HepG2 (cell line): ENCODE results near the gene HP1BP3. TPM values are rescaled to one million over a fixed set of nuclear protein-coding genes. Genes with fewer than 3 reads are reported as not detected.

Experiments used
- AKAP8 ChIP-seq: sonication (generic); formaldehyde crosslinking; IDR thresholded peaks from 2 replicates; pipeline ENCODE4 v1.5.1; 2020; ENCODE audit warnings: mild to moderate bottlenecking, missing genetic modification reagents
- FOSL1 ChIP-seq: sonication (generic); formaldehyde crosslinking; IDR thresholded peaks from 2 replicates; pipeline ENCODE4 v1.9.0; 2021; ENCODE audit warnings: missing genetic modification reagents, borderline replicate concordance
- HMGXB4 ChIP-seq, 2 experiments: sonication (generic) in 1 of 2; formaldehyde crosslinking in 1 of 2; IDR thresholded peaks; 2 replicates each; pipeline versions ENCODE4 v1.4.0 to v1.6.1; 2018 to 2020; ENCODE audit warnings: missing genetic modification reagents in 2 of 2, borderline replicate concordance in 1 of 2, low read depth in 1 of 2, mild to moderate bottlenecking in 1 of 2, missing biosample characterization in 1 of 2
- HNRNPH1 ChIP-seq: fragments of 200-400 bp; formaldehyde crosslinking; optimal IDR thresholded peaks from 2 replicates; pipeline ENCODE3; 2017; ENCODE audit warnings: mild to moderate bottlenecking, low read depth, low read length
- KAT2B ChIP-seq: fragments of 150-350 bp; IDR thresholded peaks from 2 replicates; pipeline ENCODE4 v1.6.1; 2014; ENCODE audit warnings: low read depth, low read length, borderline replicate concordance
- MATR3 ChIP-seq: sonication (generic); formaldehyde crosslinking; IDR thresholded peaks from 2 replicates; pipeline ENCODE4 v1.4.0; 2020; ENCODE audit warnings: missing genetic modification reagents
- NFKB2 ChIP-seq: sonication (generic); formaldehyde crosslinking; IDR thresholded peaks from 2 replicates; pipeline ENCODE4 v1.4.0; 2020; ENCODE audit warnings: missing genetic modification reagents, borderline replicate concordance
- PHB2 ChIP-seq: fragments of 450-650 bp; IDR thresholded peaks from 2 replicates; pipeline ENCODE4 v1.6.1; 2018; ENCODE audit not compliant: partially characterized antibody
- POLR2A ChIP-seq, 2 experiments: IDR thresholded peaks; 2 replicates each; pipeline ENCODE4 v1.6.1; 2011; ENCODE audit warnings: low read depth in 2 of 2, low read length in 2 of 2, mild to moderate bottlenecking in 1 of 2, moderate library complexity in 1 of 2; ENCODE audit not compliant: insufficient read depth in 1 of 2
- SATB2 ChIP-seq: sonication (generic); formaldehyde crosslinking; IDR thresholded peaks from 2 replicates; pipeline ENCODE4 v1.5.0; 2020; ENCODE audit warnings: missing genetic modification reagents
- SP5 ChIP-seq: IDR thresholded peaks from 2 replicates; pipeline ENCODE4 v1.6.1; 2016; ENCODE audit warnings: low read depth, borderline replicate concordance
- ZBTB4 ChIP-seq: sonication (generic); formaldehyde crosslinking; IDR thresholded peaks from 2 replicates; pipeline ENCODE4 v1.4.0; 2020; ENCODE audit warnings: missing genetic modification reagents, mild to moderate bottlenecking, borderline replicate concordance
- ZNF512 ChIP-seq: sonication (generic); formaldehyde crosslinking; IDR thresholded peaks from 2 replicates; pipeline ENCODE4 v1.4.0; 2020; ENCODE audit warnings: mild to moderate bottlenecking, missing genetic modification reagents
- ZNF775 ChIP-seq: sonication (generic); formaldehyde crosslinking; IDR thresholded peaks from 2 replicates; pipeline ENCODE4 v1.4.0; 2020; ENCODE audit warnings: missing genetic modification reagents, mild to moderate bottlenecking, moderate library complexity, borderline replicate concordance
- polyA plus RNA-seq, 8 experiments: library from polyadenylated mRNA; depleted of rRNA in 3 of 8; stranded (reverse) in 7 of 8; unstranded in 1 of 8; fragments of >200 nt; fragmentation: Illumina TruSeq in 4 of 8; extraction: Trizol in 4 of 8; gene quantifications; 2 replicates each; pipeline versions ENCODE4 v1.2.1 to v1.2.3, GENCODE V29; 2011 to 2016; ENCODE audit warnings: low read depth in 4 of 8, missing spikeins in 1 of 8, mixed read lengths in 1 of 8; ENCODE audit not compliant: insufficient read depth in 1 of 8
- total RNA-seq, 5 experiments: library from RNA; depleted of rRNA; stranded (reverse); fragments of >200 nt; fragmentation: Illumina TruSeq; extraction: Trizol; gene quantifications; 2 replicates each; pipeline ENCODE4 v1.2.3, GENCODE V29; 2016; ENCODE audit warnings: low read depth in 1 of 5
- TF ChIP-seq, protein P1 (sequence below): sonication (generic); formaldehyde crosslinking; IDR thresholded peaks from 2 replicates; pipeline ENCODE4 v1.9.0; 2021; ENCODE audit warnings: mild to moderate bottlenecking, missing genetic modification reagents

The HP1BP3 gene
- total and polyA plus RNA-seq, 2 of the 13 experiments (the other 11 are each of a cell fraction or from before 2014, with no cell fraction given), result 98.5 to 137 TPM

GRCh38 chr1:20787029-20787839 is at the start of gene HP1BP3 (continued):
- 0 out of 4 replicates have a peak, but pooled peaks of 1 of the 2 experiments have one; percentile 2 for TF ChIP-seq HMGXB4 (CRISPR knock-in tag; IDR thresholded peaks at IDR 0.05; ENCODE audit: borderline replicate concordance in 1 of 2, low read depth in 1 of 2)
- TF ChIP-seq ZBTB4 (CRISPR knock-in tag), result no peak
- TF ChIP-seq PHB2, result no peak
- no peak; the same call in 1 of the 2 replicates for TF ChIP-seq SATB2 (CRISPR knock-in tag)
- peak; percentile 34 for TF ChIP-seq HNRNPH1
- peak; percentile 59; the same call in 1 of the 2 replicates for TF ChIP-seq ZNF775 (CRISPR knock-in tag)
- TF ChIP-seq ZNF512 (CRISPR knock-in tag), result no peak
- TF ChIP-seq FOSL1 (CRISPR knock-in tag), result no peak
- TF ChIP-seq MATR3, result no peak
- TF ChIP-seq KAT2B, result no peak
- TF ChIP-seq AKAP8 (CRISPR knock-in tag), result no peak
- no peak; the same call in 1 of the 2 replicates for TF ChIP-seq NFKB2 (CRISPR knock-in tag)
- TF ChIP-seq POLR2A (IDR thresholded peaks at IDR 0.05; ENCODE audit: insufficient read depth in 1 of 2, low read depth in 2 of 2, low read length in 2 of 2), result peak; percentile 72 to 86
- TF ChIP-seq, protein P1, sequence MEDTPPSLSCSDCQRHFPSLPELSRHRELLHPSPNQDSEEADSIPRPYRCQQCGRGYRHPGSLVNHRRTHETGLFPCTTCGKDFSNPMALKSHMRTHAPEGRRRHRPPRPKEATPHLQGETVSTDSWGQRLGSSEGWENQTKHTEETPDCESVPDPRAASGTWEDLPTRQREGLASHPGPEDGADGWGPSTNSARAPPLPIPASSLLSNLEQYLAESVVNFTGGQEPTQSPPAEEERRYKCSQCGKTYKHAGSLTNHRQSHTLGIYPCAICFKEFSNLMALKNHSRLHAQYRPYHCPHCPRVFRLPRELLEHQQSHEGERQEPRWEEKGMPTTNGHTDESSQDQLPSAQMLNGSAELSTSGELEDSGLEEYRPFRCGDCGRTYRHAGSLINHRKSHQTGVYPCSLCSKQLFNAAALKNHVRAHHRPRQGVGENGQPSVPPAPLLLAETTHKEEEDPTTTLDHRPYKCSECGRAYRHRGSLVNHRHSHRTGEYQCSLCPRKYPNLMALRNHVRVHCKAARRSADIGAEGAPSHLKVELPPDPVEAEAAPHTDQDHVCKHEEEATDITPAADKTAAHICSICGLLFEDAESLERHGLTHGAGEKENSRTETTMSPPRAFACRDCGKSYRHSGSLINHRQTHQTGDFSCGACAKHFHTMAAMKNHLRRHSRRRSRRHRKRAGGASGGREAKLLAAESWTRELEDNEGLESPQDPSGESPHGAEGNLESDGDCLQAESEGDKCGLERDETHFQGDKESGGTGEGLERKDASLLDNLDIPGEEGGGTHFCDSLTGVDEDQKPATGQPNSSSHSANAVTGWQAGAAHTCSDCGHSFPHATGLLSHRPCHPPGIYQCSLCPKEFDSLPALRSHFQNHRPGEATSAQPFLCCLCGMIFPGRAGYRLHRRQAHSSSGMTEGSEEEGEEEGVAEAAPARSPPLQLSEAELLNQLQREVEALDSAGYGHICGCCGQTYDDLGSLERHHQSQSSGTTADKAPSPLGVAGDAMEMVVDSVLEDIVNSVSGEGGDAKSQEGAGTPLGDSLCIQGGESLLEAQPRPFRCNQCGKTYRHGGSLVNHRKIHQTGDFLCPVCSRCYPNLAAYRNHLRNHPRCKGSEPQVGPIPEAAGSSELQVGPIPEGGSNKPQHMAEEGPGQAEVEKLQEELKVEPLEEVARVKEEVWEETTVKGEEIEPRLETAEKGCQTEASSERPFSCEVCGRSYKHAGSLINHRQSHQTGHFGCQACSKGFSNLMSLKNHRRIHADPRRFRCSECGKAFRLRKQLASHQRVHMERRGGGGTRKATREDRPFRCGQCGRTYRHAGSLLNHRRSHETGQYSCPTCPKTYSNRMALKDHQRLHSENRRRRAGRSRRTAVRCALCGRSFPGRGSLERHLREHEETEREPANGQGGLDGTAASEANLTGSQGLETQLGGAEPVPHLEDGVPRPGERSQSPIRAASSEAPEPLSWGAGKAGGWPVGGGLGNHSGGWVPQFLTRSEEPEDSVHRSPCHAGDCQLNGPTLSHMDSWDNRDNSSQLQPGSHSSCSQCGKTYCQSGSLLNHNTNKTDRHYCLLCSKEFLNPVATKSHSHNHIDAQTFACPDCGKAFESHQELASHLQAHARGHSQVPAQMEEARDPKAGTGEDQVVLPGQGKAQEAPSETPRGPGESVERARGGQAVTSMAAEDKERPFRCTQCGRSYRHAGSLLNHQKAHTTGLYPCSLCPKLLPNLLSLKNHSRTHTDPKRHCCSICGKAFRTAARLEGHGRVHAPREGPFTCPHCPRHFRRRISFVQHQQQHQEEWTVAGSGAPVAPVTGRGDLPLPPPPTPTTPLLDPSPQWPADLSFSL (CRISPR knock-in tag), result no peak
- TF ChIP-seq SP5 (CRISPR knock-in tag), result no peak
